ENCODE measurements around the gene SP3. TPM values are rescaled to one million over a fixed set of nuclear protein-coding genes. Genes with fewer than 3 reads are reported as not detected.

The SP3 gene
- total and polyA plus RNA-seq, 2 donors: 38.8 to 236 TPM

GRCh38 chr2:173874003-173874893 lies 90.9 kb downstream of the SP3 start:
- no peaks in the 10 kb centered on the region for H3K4me1 ChIP-seq (ENCODE audit: insufficient read depth)
- H3K27ac ChIP-seq (ENCODE audit: low read depth): no peak overlapping the region
- H3K4me3 ChIP-seq (ENCODE audit: low read depth, low read length): no peak overlapping the region
- no peak for DNase-seq (ENCODE audit: extremely low spot score)
- H3K36me3 ChIP-seq (ENCODE audit: insufficient read depth): no peaks in the 10 kb centered on the region
- WGBS: 84% methylated on average over 13 of the region's 13 CpGs

DNA sequence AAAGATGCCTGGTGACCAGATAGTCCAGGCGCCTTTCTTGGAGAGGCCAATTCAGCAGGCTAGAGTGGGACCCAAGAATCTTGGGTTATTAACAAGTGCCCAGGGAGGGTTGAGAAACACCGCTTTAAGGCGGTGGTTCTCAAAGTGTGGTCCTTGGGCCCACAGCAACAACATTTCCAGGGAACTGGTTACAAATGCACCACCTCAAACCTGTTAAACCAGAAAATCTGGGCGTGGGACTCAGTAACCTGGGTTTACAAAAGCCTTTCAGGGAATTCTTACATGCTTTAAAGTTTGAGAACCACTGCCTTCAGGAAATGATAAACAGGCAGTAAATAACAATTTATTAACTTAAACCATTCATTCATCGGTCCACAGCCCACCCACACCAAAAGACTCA lies 92.5 kb downstream of the SP3 start:
- no peaks in the 10 kb centered on the region for H3K4me1 ChIP-seq (ENCODE audit: insufficient read depth)
- WGBS: 92% methylated on average over 5 of the region's 5 CpGs
- H3K4me3 ChIP-seq (ENCODE audit: low read depth, low read length): no peak overlapping the region
- DNase-seq (ENCODE audit: extremely low spot score): no peak
- H3K36me3 ChIP-seq (ENCODE audit: insufficient read depth): no peaks in the 10 kb centered on the region
- no peak overlapping the region for H3K27ac ChIP-seq (ENCODE audit: low read depth)

DNA sequence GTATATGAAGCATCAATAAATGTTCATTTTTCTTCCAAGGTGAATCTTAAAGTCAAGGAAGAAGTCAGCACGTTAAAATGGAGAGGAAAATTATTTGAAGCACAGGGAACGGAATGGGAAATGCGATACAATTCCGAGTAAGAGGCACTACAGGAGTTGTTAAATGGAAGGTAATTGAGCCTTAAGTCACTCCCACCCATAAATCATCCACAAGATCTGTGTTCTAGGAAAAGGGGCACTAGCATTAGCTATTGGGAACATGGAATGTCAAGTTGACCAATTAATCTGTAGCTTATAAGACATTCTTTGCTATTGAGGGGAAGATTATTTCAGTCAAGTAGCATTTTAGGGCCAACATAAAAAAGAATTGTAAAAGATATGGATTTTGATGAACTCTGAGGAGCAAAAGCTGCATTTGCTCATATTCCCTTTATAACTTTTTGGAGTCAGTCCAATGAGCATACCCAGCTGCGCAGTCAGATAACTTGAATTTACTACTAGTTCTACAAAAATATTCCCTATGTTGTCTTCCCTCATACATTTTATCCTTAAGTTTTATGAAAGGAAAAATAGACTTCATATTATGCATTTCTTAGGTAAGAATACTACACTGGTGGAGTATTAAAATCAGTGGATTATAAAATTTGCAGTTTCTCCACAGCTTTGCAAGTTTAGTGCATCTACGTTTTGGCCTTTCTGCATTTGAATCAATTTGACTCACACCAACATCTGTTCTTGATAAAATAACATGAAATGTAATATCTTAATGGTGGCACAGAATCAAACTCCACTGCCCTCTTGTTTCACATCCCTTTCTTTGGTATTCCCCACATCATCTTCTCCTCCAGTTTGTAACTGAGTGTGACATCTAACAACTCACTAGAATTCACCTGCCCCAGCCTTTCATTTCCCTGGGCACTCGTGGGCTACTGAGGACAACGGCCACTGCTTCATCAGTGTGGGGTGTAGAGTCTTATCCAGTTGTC lies 95.6 kb downstream of the SP3 start:
- Histone ChIP-seq H3K36me3 (ENCODE audit: insufficient read depth) (no peaks in the 10 kb centered on the region), H3K4me3 (ENCODE audit: low read depth, low read length) (no peak overlapping the region), H3K27ac (ENCODE audit: low read depth) (no peak overlapping the region), H3K4me1 (ENCODE audit: insufficient read depth) (peaks cover 1% of the 10 kb centered on the region)
- 77% methylated on average over 8 of the region's 8 CpGs for WGBS
- DNase-seq (ENCODE audit: extremely low spot score): no peak

- WGBS: 58% methylated on average over 3 of the region's 3 CpGs
- Histone ChIP-seq H3K4me1 (ENCODE audit: insufficient read depth) (peaks cover 1% of the 10 kb centered on the region), H3K27ac (ENCODE audit: low read depth) (no peak overlapping the region), H3K36me3 (ENCODE audit: insufficient read depth) (no peaks in the 10 kb centered on the region), H3K4me3 (ENCODE audit: low read depth, low read length) (no peak overlapping the region)
- no peak for DNase-seq (ENCODE audit: extremely low spot score)
These were observed 96.8 kb downstream of the SP3 start for GRCh38 chr2:173868406-173868805.

GRCh38 chr2:173866874-173867618 lies 98.1 kb downstream of the SP3 start:
- WGBS: 53% methylated on average over 11 of the region's 11 CpGs
- Histone ChIP-seq H3K4me3 (ENCODE audit: low read depth, low read length) (no peak overlapping the region), H3K4me1 (ENCODE audit: insufficient read depth) (peaks cover 1% of the 10 kb centered on the region), H3K36me3 (ENCODE audit: insufficient read depth) (no peaks in the 10 kb centered on the region), H3K27ac (ENCODE audit: low read depth) (no peak overlapping the region)
- no peak for DNase-seq (ENCODE audit: extremely low spot score)

GRCh38 chr2:173865971-173866873 lies 99.0 kb downstream of the SP3 start:
- peaks cover 1% of the 10 kb centered on the region for H3K4me1 ChIP-seq (ENCODE audit: insufficient read depth)
- no peak overlapping the region for H3K27ac ChIP-seq (ENCODE audit: low read depth)
- 85% methylated on average over 12 of the region's 12 CpGs for WGBS
- H3K36me3 ChIP-seq (ENCODE audit: insufficient read depth): no peaks in the 10 kb centered on the region
- H3K4me3 ChIP-seq (ENCODE audit: low read depth, low read length): no peak overlapping the region
- no peak for DNase-seq (ENCODE audit: extremely low spot score)

- H3K4me3 ChIP-seq (ENCODE audit: low read depth, low read length): no peak overlapping the region
- H3K27ac ChIP-seq (ENCODE audit: low read depth): no peak overlapping the region
- peaks cover 1% of the 10 kb centered on the region for H3K4me1 ChIP-seq (ENCODE audit: insufficient read depth)
- WGBS: 57% methylated on average over 4 of the region's 4 CpGs
- no peak for DNase-seq (ENCODE audit: extremely low spot score)
- H3K36me3 ChIP-seq (ENCODE audit: insufficient read depth): no peaks in the 10 kb centered on the region
These were observed 102.5 kb downstream of the SP3 start for GRCh38 chr2:173862612-173863217.

DNA sequence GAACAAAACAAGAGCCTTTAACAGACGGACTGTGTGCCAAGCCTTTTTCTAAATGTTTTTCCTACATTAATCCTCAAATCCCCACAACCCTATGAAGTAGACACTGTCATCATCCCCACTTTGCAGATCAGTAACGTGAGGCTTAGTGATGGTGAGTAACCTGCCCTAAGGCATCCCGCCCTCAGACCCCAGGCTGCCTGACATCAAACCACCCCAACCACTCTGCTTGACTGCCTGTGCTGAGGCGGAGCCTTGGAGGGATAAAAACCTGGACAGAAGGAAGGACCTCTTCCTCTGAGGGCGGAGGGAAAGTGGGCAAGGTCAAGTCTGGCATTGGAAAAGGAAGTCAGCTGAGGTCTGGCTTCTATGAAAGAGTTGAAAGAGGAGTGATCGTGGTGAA lies 104.6 kb downstream of the SP3 start:
- 64% methylated on average over 6 of the region's 6 CpGs for WGBS
- DNase-seq (ENCODE audit: extremely low spot score): no peak

DNA sequence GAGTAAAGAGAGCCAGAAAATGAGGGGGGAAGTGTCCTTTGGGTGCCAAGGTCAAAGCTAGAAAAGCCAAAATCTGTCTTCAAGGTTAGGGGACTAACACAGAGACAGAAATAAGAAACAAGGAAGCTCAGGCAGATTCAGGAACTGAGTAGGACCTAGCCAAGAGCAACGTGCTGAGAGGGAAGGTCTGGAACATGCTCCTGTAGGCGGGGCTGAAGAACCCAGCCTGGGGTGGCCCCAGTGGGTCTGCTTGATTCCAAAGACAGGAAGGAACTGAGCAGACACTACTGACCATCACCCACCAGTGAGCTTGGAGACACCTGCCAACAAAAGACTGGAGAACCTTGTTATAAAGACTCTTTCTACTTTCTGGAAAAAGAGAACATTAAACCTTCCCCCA lies 105.1 kb downstream of the SP3 start:
- Histone ChIP-seq H3K27ac (ENCODE audit: low read depth) (no peak overlapping the region), H3K4me1 (ENCODE audit: insufficient read depth) (no peaks in the 10 kb centered on the region), H3K4me3 (ENCODE audit: low read depth, low read length) (no peak overlapping the region), H3K36me3 (ENCODE audit: insufficient read depth) (no peaks in the 10 kb centered on the region)
- no peak for DNase-seq (ENCODE audit: extremely low spot score)
- WGBS: 53% methylated on average over 2 of the region's 2 CpGs

More for the DNA sequence above, 104.6 kb downstream of the SP3 start:
- Histone ChIP-seq H3K27ac (ENCODE audit: low read depth) (no peak overlapping the region), H3K36me3 (ENCODE audit: insufficient read depth) (no peaks in the 10 kb centered on the region), H3K4me3 (ENCODE audit: low read depth, low read length) (no peak overlapping the region), H3K4me1 (ENCODE audit: insufficient read depth) (no peaks in the 10 kb centered on the region)

DNA sequence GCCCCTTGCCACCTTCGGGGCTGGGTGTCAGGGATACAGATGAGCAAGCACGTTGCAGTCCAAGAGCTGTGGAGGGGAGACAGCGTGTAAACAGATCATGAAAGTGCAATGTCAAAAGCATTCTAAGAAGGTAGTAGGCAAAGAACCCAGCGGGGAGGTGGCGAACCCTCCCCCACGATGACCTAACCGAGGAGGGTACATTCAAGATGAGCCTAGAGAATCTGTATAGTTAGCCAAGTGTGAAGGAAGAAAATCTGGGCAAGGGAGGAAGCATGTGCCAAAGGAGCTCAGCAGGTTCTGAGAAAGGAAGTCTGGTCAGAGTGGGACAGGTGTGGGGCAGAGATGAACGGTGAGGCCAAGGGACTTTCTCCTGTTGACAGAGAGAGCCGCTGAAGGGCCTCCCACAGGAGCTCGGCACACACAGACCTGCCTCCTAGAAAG lies 106.9 kb downstream of the SP3 start:
- H3K27ac ChIP-seq (ENCODE audit: low read depth): no peak overlapping the region
- DNase-seq (ENCODE audit: extremely low spot score): no peak
- H3K4me1 ChIP-seq (ENCODE audit: insufficient read depth): no peaks in the 10 kb centered on the region
- WGBS: 64% methylated on average over 10 of the region's 10 CpGs
- no peaks in the 10 kb centered on the region for H3K36me3 ChIP-seq (ENCODE audit: insufficient read depth)
- no peak overlapping the region for H3K4me3 ChIP-seq (ENCODE audit: low read depth, low read length)

Data from urinary bladder (tissue), 4 donors.